ENCODE data around the gene KRT31.
"Not testable (repeated sequence)": the region's sequence is repeated elsewhere in the genome, so short reads cannot be mapped to it uniquely, and the experiment has no call there.

The KRT31 gene

DNA sequence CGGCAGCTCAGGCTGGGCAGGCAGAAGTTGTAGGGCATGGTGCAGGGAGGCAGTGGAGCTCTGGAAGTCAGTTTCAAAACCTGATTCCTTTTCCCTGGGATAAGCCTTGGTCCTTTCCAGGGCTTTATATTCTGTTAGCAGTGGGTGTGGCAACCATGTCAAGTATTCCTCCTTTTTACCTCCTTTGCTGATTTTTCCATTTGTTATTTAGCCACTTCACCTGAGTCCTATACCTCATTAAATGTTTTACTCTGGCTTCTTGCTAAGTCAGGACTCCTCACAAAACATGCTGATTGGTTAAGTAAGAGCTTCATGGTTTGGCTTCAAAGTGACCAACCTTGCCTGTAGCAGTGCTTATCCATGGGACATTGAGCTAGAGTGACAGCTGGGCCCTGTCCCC lies 27.7 kb downstream of the KRT31 start, which contains the start of gene KRT33B:
TSS of gene KRT33B (minus strand) at position 101 of the 400 bp plus-strand sequence. CDS start at position 38, 63 bp downstream.
- H3K4me1 ChIP-seq (ENCODE audit: control insufficient read depth in 2 of 2, insufficient read depth in 2 of 2, low read length in 2 of 2): no peaks in the 10 kb centered on the region
- peaks cover 0 to 5% of the 10 kb centered on the region in 2 donors for H3K27me3 ChIP-seq (ENCODE audit: control insufficient read depth in 2 of 2, insufficient read depth in 2 of 2, low read length in 2 of 2)
- H3K36me3 ChIP-seq (ENCODE audit: control insufficient read depth in 2 of 2, insufficient read depth in 2 of 2, low read length in 2 of 2): no peaks in the 10 kb centered on the region
- no peak within 1 kb of the TSS for H3K27ac ChIP-seq (ENCODE audit: low read depth in 2 of 2, low read length in 2 of 2)
- H3K9me3 ChIP-seq (ENCODE audit: control insufficient read depth in 2 of 2, low read length in 2 of 2): no peaks in the 10 kb centered on the region
- H3K4me3 ChIP-seq (ENCODE audit: low read length in 2 of 2): no peak within 1 kb of the TSS
- no peak within 1 kb of the TSS for H3K9ac ChIP-seq (ENCODE audit: low read depth in 1 of 2, low read length in 2 of 2)

DNA sequence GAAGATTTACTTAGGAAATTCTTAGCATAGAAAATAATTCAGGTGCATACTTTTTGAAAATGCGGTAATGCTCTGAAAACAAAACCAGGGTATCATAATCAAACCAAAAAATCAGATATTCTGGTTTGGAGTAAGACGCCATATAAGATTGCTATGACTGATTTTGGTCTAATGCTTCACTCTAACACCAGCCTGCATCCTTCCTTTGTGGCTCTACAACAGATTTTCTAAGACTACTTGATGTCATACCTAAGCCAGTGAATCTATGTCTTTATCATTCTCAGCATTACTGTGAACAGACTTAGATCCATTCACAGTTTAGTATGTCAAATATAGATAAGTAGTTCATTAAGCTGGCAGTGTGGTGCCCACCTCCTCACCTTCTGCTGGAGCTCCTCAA lies 28.4 kb downstream of the KRT31 start:
- Histone ChIP-seq H3K9me3 (ENCODE audit: control insufficient read depth in 2 of 2, low read length in 2 of 2) (no peaks in the 10 kb centered on the region), H3K4me3 (ENCODE audit: low read length in 2 of 2) (no peak overlapping the region), H3K27me3 (ENCODE audit: control insufficient read depth in 2 of 2, insufficient read depth in 2 of 2, low read length in 2 of 2) (peaks cover 0 to 5% of the 10 kb centered on the region in 2 donors), H3K36me3 (ENCODE audit: control insufficient read depth in 2 of 2, insufficient read depth in 2 of 2, low read length in 2 of 2) (no peaks in the 10 kb centered on the region), H3K27ac (ENCODE audit: low read depth in 2 of 2, low read length in 2 of 2) (no peak overlapping the region), H3K4me1 (ENCODE audit: control insufficient read depth in 2 of 2, insufficient read depth in 2 of 2, low read length in 2 of 2) (no peaks in the 10 kb centered on the region), H3K9ac (ENCODE audit: low read depth in 1 of 2, low read length in 2 of 2) (no peak overlapping the region)

GRCh38 chr17:41367426-41368075 lies 29.9 kb downstream of the KRT31 start:
- H3K27me3 ChIP-seq (ENCODE audit: control insufficient read depth in 2 of 2, insufficient read depth in 2 of 2, low read length in 2 of 2): no peaks in the 10 kb centered on the region
- H3K36me3 ChIP-seq (ENCODE audit: control insufficient read depth in 2 of 2, insufficient read depth in 2 of 2, low read length in 2 of 2): no peaks in the 10 kb centered on the region
- H3K9ac ChIP-seq (ENCODE audit: low read depth in 1 of 2, low read length in 2 of 2): no peak overlapping the region
- H3K4me3 ChIP-seq (ENCODE audit: low read length in 2 of 2): no peak overlapping the region
- H3K9me3 ChIP-seq (ENCODE audit: control insufficient read depth in 2 of 2, low read length in 2 of 2): no peaks in the 10 kb centered on the region
- no peak overlapping the region for H3K27ac ChIP-seq (ENCODE audit: low read depth in 2 of 2, low read length in 2 of 2)
- H3K4me1 ChIP-seq (ENCODE audit: control insufficient read depth in 2 of 2, insufficient read depth in 2 of 2, low read length in 2 of 2): no peaks in the 10 kb centered on the region

DNA sequence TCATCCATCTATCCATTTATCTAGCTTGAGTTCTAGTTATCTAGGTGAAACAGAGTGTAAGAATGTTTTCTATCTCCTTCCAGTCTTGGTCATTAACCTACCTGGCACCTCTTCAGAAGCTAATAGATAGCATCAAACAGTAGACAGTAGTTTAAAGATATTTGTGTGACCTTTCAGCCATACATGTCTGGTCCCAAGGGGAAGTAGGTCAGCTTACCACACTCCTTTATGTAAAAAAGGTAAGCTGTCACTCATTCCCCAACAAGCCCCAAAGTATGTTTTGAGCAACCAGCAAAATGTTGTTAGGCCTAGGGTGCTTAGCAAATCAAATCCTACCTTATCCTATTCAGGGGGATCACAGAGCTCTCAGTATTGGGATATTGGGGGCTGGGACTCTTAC lies 31.3 kb downstream of the KRT31 start:
- Histone ChIP-seq H3K9ac (ENCODE audit: low read depth in 1 of 2, low read length in 2 of 2) (no peak overlapping the region), H3K27ac (ENCODE audit: low read depth in 2 of 2, low read length in 2 of 2) (no peak overlapping the region), H3K36me3 (ENCODE audit: control insufficient read depth in 2 of 2, insufficient read depth in 2 of 2, low read length in 2 of 2) (no peaks in the 10 kb centered on the region), H3K4me1 (ENCODE audit: control insufficient read depth in 2 of 2, insufficient read depth in 2 of 2, low read length in 2 of 2) (no peaks in the 10 kb centered on the region), H3K27me3 (ENCODE audit: control insufficient read depth in 2 of 2, insufficient read depth in 2 of 2, low read length in 2 of 2) (no peaks in the 10 kb centered on the region), H3K4me3 (ENCODE audit: low read length in 2 of 2) (no peak overlapping the region), H3K9me3 (ENCODE audit: control insufficient read depth in 2 of 2, low read length in 2 of 2) (no peaks in the 10 kb centered on the region)

DNA sequence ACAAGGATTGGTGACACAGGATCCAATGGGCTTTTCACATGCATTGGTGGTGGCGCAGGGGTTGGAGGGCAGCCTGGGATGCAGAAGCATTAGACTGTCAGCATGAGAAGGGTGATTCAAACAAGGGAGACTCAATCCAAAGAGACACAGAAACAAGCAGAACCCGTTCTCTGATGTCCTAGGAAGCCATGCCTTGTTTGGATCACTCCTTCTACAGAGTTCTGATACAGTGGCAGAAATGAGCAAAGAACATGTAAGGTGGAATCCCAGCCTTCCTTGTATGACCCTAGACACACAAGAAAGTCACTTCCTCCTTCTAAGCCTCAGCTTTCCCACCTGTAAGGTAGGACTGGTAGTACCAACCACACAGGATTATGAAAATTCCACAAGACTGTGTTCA lies 33.5 kb downstream of the KRT31 start:
- Histone ChIP-seq H3K27me3 (ENCODE audit: control insufficient read depth in 2 of 2, insufficient read depth in 2 of 2, low read length in 2 of 2) (peaks cover 0 to 3% of the 10 kb centered on the region in 2 donors), H3K9me3 (ENCODE audit: control insufficient read depth in 2 of 2, low read length in 2 of 2) (no peaks in the 10 kb centered on the region)

GRCh38 chr17:41360296-41360995 lies 37.0 kb downstream of the KRT31 start:
- no peaks in the 10 kb centered on the region for H3K36me3 ChIP-seq (ENCODE audit: control insufficient read depth in 2 of 2, insufficient read depth in 2 of 2, low read length in 2 of 2)
- no peaks in the 10 kb centered on the region for H3K4me1 ChIP-seq (ENCODE audit: control insufficient read depth in 2 of 2, insufficient read depth in 2 of 2, low read length in 2 of 2)
- H3K9ac ChIP-seq (ENCODE audit: low read depth in 1 of 2, low read length in 2 of 2): no peak overlapping the region
- no peaks in the 10 kb centered on the region for H3K9me3 ChIP-seq (ENCODE audit: control insufficient read depth in 2 of 2, low read length in 2 of 2)
- H3K27ac ChIP-seq (ENCODE audit: low read depth in 2 of 2, low read length in 2 of 2): no peak overlapping the region
- H3K4me3 ChIP-seq (ENCODE audit: low read length in 2 of 2): no peak overlapping the region
- H3K27me3 ChIP-seq (ENCODE audit: control insufficient read depth in 2 of 2, insufficient read depth in 2 of 2, low read length in 2 of 2): peaks cover 0 to 3% of the 10 kb centered on the region in 2 donors

More for the DNA sequence above, 33.5 kb downstream of the KRT31 start:
- H3K36me3 ChIP-seq (ENCODE audit: control insufficient read depth in 2 of 2, insufficient read depth in 2 of 2, low read length in 2 of 2): no peaks in the 10 kb centered on the region
- H3K9ac ChIP-seq (ENCODE audit: low read depth in 1 of 2, low read length in 2 of 2): no peak overlapping the region
- no peaks in the 10 kb centered on the region for H3K4me1 ChIP-seq (ENCODE audit: control insufficient read depth in 2 of 2, insufficient read depth in 2 of 2, low read length in 2 of 2)
- H3K27ac ChIP-seq (ENCODE audit: low read depth in 2 of 2, low read length in 2 of 2): no peak overlapping the region
- H3K4me3 ChIP-seq (ENCODE audit: low read length in 2 of 2): no peak overlapping the region

DNA sequence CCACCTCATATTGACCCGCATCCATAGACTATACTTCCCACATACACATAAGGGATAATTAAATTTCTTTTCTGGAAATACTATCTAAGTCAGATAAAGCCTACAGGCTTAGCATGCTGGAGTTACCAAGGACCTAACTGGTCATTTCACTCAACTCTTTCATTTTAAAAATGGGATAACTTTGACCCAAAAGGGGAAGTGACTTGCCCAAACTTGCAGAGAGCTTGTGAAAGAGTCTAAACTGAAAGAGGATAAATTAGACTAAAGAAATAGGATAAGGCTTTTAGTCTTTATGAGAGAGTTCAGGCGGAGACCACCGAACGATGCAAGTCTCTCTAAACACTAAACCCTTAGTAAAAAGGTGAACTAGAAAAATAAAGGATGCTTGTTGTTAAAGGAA lies 42.9 kb downstream of the KRT31 start:
- Histone ChIP-seq H3K27me3 (ENCODE audit: control insufficient read depth in 2 of 2, insufficient read depth in 2 of 2, low read length in 2 of 2) (peaks cover 0 to 4% of the 10 kb centered on the region in 2 donors), H3K36me3 (ENCODE audit: control insufficient read depth in 2 of 2, insufficient read depth in 2 of 2, low read length in 2 of 2) (no peaks in the 10 kb centered on the region), H3K4me1 (ENCODE audit: control insufficient read depth in 2 of 2, insufficient read depth in 2 of 2, low read length in 2 of 2) (no peaks in the 10 kb centered on the region), H3K9ac (ENCODE audit: low read depth in 1 of 2, low read length in 2 of 2) (no peak overlapping the region), H3K9me3 (ENCODE audit: control insufficient read depth in 2 of 2, low read length in 2 of 2) (no peaks in the 10 kb centered on the region), H3K27ac (ENCODE audit: low read depth in 2 of 2, low read length in 2 of 2) (no peak overlapping the region), H3K4me3 (ENCODE audit: low read length in 2 of 2) (no peak overlapping the region)

DNA sequence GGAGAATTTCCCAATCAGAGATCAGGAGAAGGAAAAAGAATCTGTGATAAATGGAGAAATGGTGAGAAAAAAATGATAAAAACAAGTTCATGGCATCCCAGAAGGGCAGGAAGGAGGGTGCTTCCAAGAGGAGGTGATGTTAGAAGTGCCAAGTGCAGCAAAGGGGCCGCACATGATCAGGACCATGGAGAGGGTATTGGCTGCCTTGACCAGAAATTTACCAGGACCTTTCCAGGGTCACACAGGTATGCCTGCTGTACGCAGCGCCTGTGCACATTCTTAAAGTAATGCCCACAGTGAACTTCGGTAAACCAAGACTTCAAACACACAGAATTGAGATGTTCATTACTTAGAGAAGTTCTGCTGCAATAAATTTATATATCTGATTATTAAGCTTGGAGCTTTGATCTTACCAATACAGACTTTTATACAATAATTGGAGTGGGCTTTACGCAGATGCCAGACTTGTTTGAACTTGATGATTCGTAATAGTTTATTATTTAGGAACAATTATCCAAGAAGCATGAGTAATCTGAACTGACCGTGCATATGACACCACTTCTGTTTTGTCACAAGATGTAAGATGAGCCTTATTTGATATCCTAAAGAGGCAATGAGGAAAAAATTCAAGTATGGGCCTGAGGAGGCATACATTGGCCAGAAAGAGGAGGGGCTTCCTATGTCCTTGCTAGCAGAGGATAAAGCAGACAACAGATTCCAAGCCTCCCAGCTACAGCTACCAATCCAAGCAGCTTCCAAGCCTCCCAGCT lies 44.6 kb downstream of the KRT31 start:
- Histone ChIP-seq H3K4me1 (ENCODE audit: control insufficient read depth in 2 of 2, insufficient read depth in 2 of 2, low read length in 2 of 2) (no peaks in the 10 kb centered on the region), H3K36me3 (ENCODE audit: control insufficient read depth in 2 of 2, insufficient read depth in 2 of 2, low read length in 2 of 2) (no peaks in the 10 kb centered on the region), H3K4me3 (ENCODE audit: low read length in 2 of 2) (no peak overlapping the region), H3K27me3 (ENCODE audit: control insufficient read depth in 2 of 2, insufficient read depth in 2 of 2, low read length in 2 of 2) (peaks cover 0 to 4% of the 10 kb centered on the region in 2 donors), H3K9ac (ENCODE audit: low read depth in 1 of 2, low read length in 2 of 2) (no peak overlapping the region), H3K9me3 (ENCODE audit: control insufficient read depth in 2 of 2, low read length in 2 of 2) (no peaks in the 10 kb centered on the region), H3K27ac (ENCODE audit: low read depth in 2 of 2, low read length in 2 of 2) (no peak overlapping the region)

DNA sequence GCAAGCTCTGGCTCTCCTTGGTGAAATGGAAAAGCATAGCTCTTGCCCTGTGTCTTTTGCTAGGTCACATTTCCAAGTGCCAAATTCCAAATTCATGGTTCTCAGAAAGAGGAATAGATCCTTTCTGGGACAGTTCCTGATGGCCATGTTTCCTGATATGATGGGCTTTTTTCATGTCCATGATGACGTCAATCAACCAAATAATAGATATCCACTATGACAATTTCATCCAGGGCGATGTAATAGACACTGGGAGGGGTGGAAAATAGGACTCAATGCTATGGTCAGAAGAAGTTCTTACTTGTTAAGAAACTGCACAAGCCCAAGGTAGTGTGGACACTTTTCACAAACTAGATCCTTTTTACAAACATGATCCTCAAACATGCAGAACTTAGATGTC lies 46.2 kb downstream of the KRT31 start:
- no peaks in the 10 kb centered on the region for H3K36me3 ChIP-seq (ENCODE audit: control insufficient read depth in 2 of 2, insufficient read depth in 2 of 2, low read length in 2 of 2)
- H3K27me3 ChIP-seq (ENCODE audit: control insufficient read depth in 2 of 2, insufficient read depth in 2 of 2, low read length in 2 of 2): peaks cover 0 to 4% of the 10 kb centered on the region in 2 donors
- H3K27ac ChIP-seq (ENCODE audit: low read depth in 2 of 2, low read length in 2 of 2): no peak overlapping the region
- H3K9ac ChIP-seq (ENCODE audit: low read depth in 1 of 2, low read length in 2 of 2): no peak overlapping the region
- no peak overlapping the region for H3K4me3 ChIP-seq (ENCODE audit: low read length in 2 of 2)
- H3K4me1 ChIP-seq (ENCODE audit: control insufficient read depth in 2 of 2, insufficient read depth in 2 of 2, low read length in 2 of 2): no peaks in the 10 kb centered on the region
- no peaks in the 10 kb centered on the region for H3K9me3 ChIP-seq (ENCODE audit: control insufficient read depth in 2 of 2, low read length in 2 of 2)

DNA sequence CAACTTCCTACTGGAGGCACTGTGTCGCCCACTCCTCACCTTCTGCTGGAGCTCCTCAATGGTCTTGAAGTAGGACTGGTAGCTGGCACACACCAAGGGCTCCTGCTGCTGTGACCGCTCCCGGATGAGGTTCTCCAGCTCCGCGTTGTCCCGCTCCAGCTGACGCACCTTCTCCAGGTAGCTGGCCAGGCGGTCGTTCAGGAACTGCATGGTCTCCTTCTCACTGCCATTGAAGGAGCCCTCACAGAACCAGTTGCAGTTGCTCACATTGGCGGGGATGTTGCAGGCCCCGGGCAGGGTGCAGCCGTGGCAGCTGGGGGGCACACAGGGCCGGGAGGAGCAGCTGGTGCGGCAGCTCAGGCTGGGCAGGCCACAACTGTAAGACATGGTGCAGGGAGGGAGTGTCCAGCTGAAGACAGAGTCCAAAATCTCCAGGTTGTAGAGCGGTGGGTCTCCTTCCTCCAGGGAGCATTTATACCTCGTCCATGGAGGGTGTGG lies 47.0 kb downstream of the KRT31 start, which contains the start of gene KRT33A:
TSS of gene KRT33A (minus strand) at position 448 of the 498 bp plus-strand sequence. CDS start at position 387, 61 bp downstream.
- H3K9me3 ChIP-seq (ENCODE audit: control insufficient read depth in 2 of 2, low read length in 2 of 2); H3K27ac ChIP-seq (ENCODE audit: low read depth in 2 of 2, low read length in 2 of 2); H3K4me3 ChIP-seq (ENCODE audit: low read length in 2 of 2); H3K36me3 ChIP-seq (ENCODE audit: control insufficient read depth in 2 of 2, insufficient read depth in 2 of 2, low read length in 2 of 2); H3K27me3 ChIP-seq (ENCODE audit: control insufficient read depth in 2 of 2, insufficient read depth in 2 of 2, low read length in 2 of 2); H3K9ac ChIP-seq (ENCODE audit: low read depth in 1 of 2, low read length in 2 of 2); H3K4me1 ChIP-seq (ENCODE audit: control insufficient read depth in 2 of 2, insufficient read depth in 2 of 2, low read length in 2 of 2): not testable (repeated sequence)

All from mucosa of rectum (tissue), 2 donors.